Lung (tissue), 16 donors: Measurements from ENCODE around the gene SSBP3. TPM values are rescaled to one million over a fixed set of nuclear protein-coding genes. Genes with fewer than 3 reads are reported as not detected.
"Not testable (repeated sequence)": the region's sequence is repeated elsewhere in the genome, so short reads cannot be mapped to it uniquely, and the experiment has no call there.

ENCODE experiments used
- ATAC-seq: fragments of 200-7000 bp; cut with Tn5 transposase; one replicate; pipeline ENCODE4 v1.9.1; 2020; ENCODE audit warnings: moderate number of reproducible peaks; ENCODE audit not compliant: insufficient read depth, low FRiP score
- DNase-seq, 3 donors: peaks; one replicate each; pipeline ENCODE4 v3.0.0-alpha.2; 2013 to 2017
- H3K27ac ChIP-seq, 2 donors: one replicate each; pipeline ENCODE4 v1.5.1; 2013; ENCODE audit warnings: mild to moderate bottlenecking in 2 of 2, moderate library complexity in 2 of 2, control low read depth in 1 of 2, inconsistent platforms in 1 of 2, low read depth in 1 of 2, low read length in 1 of 2
- H3K27me3 ChIP-seq, 3 donors: one replicate each; pipeline ENCODE4 v1.5.1; 2013; ENCODE audit warnings: low read length in 2 of 3; ENCODE audit not compliant: control insufficient read depth in 3 of 3, insufficient read depth in 3 of 3
- H3K36me3 ChIP-seq, 4 donors: one replicate each; pipeline ENCODE4 v1.5.1; 2013; ENCODE audit warnings: low read length in 4 of 4, mild to moderate bottlenecking in 1 of 4, moderate library complexity in 1 of 4; ENCODE audit not compliant: control insufficient read depth in 4 of 4, insufficient read depth in 4 of 4
- H3K4me1 ChIP-seq, 5 donors: one replicate each; pipeline ENCODE4 v1.5.1; 2013; ENCODE audit warnings: low read length in 5 of 5, mild to moderate bottlenecking in 2 of 5, moderate library complexity in 1 of 5; ENCODE audit not compliant: control insufficient read depth in 5 of 5, insufficient read depth in 5 of 5
- H3K4me3 ChIP-seq: one replicate; pipeline ENCODE4 v1.5.1; 2013; ENCODE audit warnings: mild to moderate bottlenecking, control low read depth, moderate library complexity
- H3K9ac ChIP-seq, 2 donors: one replicate each; pipeline ENCODE4 v1.5.1; 2013; ENCODE audit warnings: low read length in 2 of 2, control low read depth in 1 of 2; ENCODE audit not compliant: insufficient read depth in 1 of 2
- H3K9me3 ChIP-seq, 4 donors: one replicate each; pipeline ENCODE4 v1.5.1; 2013; ENCODE audit warnings: low read length in 3 of 4, mild to moderate bottlenecking in 1 of 4, moderate library complexity in 1 of 4; ENCODE audit not compliant: control insufficient read depth in 4 of 4, insufficient read depth in 3 of 4
- CTCF ChIP-seq: IDR thresholded peaks from 2 replicates; pipeline ENCODE4 v1.5.1; 2012; ENCODE audit warnings: mild to moderate bottlenecking; ENCODE audit errors: control extremely low read depth, extremely low read depth
- WGBS, 2 donors: extraction: QIAGEN DNeasy Blood & Tissue Kit; methylation state at CpG; one replicate each; pipeline ENCODE4 v1.1.7; 2013; 5-methylcytosine and 5-hydroxymethylcytosine counted together
- long read RNA-seq, 5 donors: transcript quantifications; one replicate each; lab custom pipeline, GENCODE V29; 2026
- polyA plus RNA-seq, 2 donors: library from polyadenylated mRNA; stranded (reverse); fragments of 200-250 nt; gene quantifications; one replicate each; pipeline ENCODE4 v1.2.1, GENCODE V29; 2013
- total RNA-seq, 2 donors: library from RNA; depleted of rRNA in 1 of 2; stranded (reverse); fragments of >200 nt in 1 of 2; gene quantifications; one replicate each; pipeline ENCODE4 v1.2.1, GENCODE V29; 2014 to 2021
- donor health status: control.
- donor health status: control.
- donor health status: Bipolar disorder and iron deficiency.
- donor health status: healthy.
- donor health status: DM: yes; HTN: yes; CAD: no.

Gene SSBP3
- 10 to 100 TPM; 35.4 to 47.8 TPM for total RNA-seq
- 10 to 100 TPM; 15.9 to 34.3 TPM for polyA plus RNA-seq
- long read RNA-seq, donor 1, transcript SSBP3-203 (17 exons, 1,578 nt) = major isoform, 11 of 13 reads
- long read RNA-seq, donor 1, partial matches to known transcripts = 0 of 13 reads
- long read RNA-seq, donor 1, other reads (novel, unspliced or antisense) = 0 of 13 reads
- long read RNA-seq, donor 2, partial matches to known transcripts = 0 of 5 reads
- long read RNA-seq, donor 2, other reads (novel, unspliced or antisense) = 0 of 5 reads
- long read RNA-seq, donor 3, partial matches to known transcripts = 0 of 4 reads
- long read RNA-seq, donor 3, other reads (novel, unspliced or antisense) = 0 of 4 reads
- long read RNA-seq, donor 4, transcript SSBP3-203 (17 exons, 1,578 nt) = major isoform, 5 of 6 reads
- long read RNA-seq, donor 4, partial matches to known transcripts = 0 of 6 reads
- long read RNA-seq, donor 4, other reads (novel, unspliced or antisense) = 0 of 6 reads
- long read RNA-seq, donor 5, transcript SSBP3-203 (17 exons, 1,578 nt) = major isoform, 10 of 12 reads
- long read RNA-seq, donor 5, partial matches to known transcripts = 0 of 12 reads
- long read RNA-seq, donor 5, other reads (novel, unspliced or antisense) = 0 of 12 reads

- ATAC-seq (peak; percentile 95), DNase-seq (peak; percentile 95 to 98 (median 96))
- Histone ChIP-seq H3K36me3 (peaks cover 0 to 7% (median 1%) of the 10 kb centered on the region in 4 donors), H3K9me3 (no peaks in the 10 kb centered on the region), H3K27ac (peak within 1 kb of the TSS; percentile 93 to 94), H3K27me3 (no peaks in the 10 kb centered on the region), H3K4me1 (peaks cover 22 to 50% (median 26%) of the 10 kb centered on the region in 5 donors), H3K4me3 (peak within 1 kb of the TSS; percentile 81), H3K9ac (peak within 1 kb of the TSS in 1 of 2 donors; percentile 56)
- WGBS, 2 donors = 0 to 1% methylated on average over 51 to 100 of the region's 100 CpGs
- TF ChIP-seq CTCF = no peak
Measured at GRCh38 chr1:54406339-54407153, at the start of gene SSBP3. Gene SSBP3, minus strand, starts transcription at chr1:54406394.

GRCh38 chr1:54453509-54453908, 47.3 kb upstream of the SSBP3 start:
- ATAC-seq (no peak), DNase-seq (no peak)
- WGBS, 2 donors = 94 to 97% methylated on average over 2 of the region's 2 CpGs
- H3K9ac ChIP-seq = no peak overlapping the region
- no peak overlapping the region for H3K27ac ChIP-seq
- no peak for TF ChIP-seq CTCF
- H3K27me3 ChIP-seq = no peaks in the 10 kb centered on the region
- H3K4me1 ChIP-seq = peaks cover 0 to 7% (median 0%) of the 10 kb centered on the region in 5 donors
- no peak overlapping the region for H3K4me3 ChIP-seq
- no peaks in the 10 kb centered on the region for H3K36me3 ChIP-seq
- peaks cover 0 to 4% (median 0%) of the 10 kb centered on the region in 4 donors for H3K9me3 ChIP-seq

- Histone ChIP-seq H3K9me3 (peaks cover 0 to 4% (median 0%) of the 10 kb centered on the region in 4 donors), H3K9ac (no peak overlapping the region), H3K36me3 (no peaks in the 10 kb centered on the region), H3K27me3 (no peaks in the 10 kb centered on the region), H3K4me1 (peaks cover 0 to 7% (median 0%) of the 10 kb centered on the region in 5 donors), H3K27ac (no peak overlapping the region), H3K4me3 (no peak overlapping the region)
- ATAC-seq (no peak), DNase-seq (no peak)
- 75 to 78% methylated on average over 3 of the region's 3 CpGs for WGBS, 2 donors
- TF ChIP-seq CTCF = no peak
Measured at GRCh38 chr1:54453022-54453421, 46.8 kb upstream of the SSBP3 start.

GRCh38 chr1:54449431-54449830, 43.2 kb upstream of the SSBP3 start:
- H3K27me3 ChIP-seq, DNase-seq, H3K9ac ChIP-seq, H3K27ac ChIP-seq, H3K4me1 ChIP-seq, H3K36me3 ChIP-seq, ATAC-seq, H3K9me3 ChIP-seq, H3K4me3 ChIP-seq: not testable (repeated sequence)
- 86 to 97% methylated on average over 4 of the region's 4 CpGs for WGBS, 2 donors

- not testable (repeated sequence) for H3K27ac ChIP-seq, DNase-seq, H3K9me3 ChIP-seq, H3K9ac ChIP-seq, H3K36me3 ChIP-seq, H3K4me1 ChIP-seq, H3K27me3 ChIP-seq, H3K4me3 ChIP-seq, ATAC-seq
- 79 to 98% methylated on average over 8 of the region's 8 CpGs for WGBS, 2 donors
Measured at GRCh38 chr1:54448801-54449200, 42.6 kb upstream of the SSBP3 start.
